Body of pancreas (tissue), 4 donors: Measurements from ENCODE around the gene KLB.

Experiments
- POLR2A ChIP-seq, 3 donors: fragments of 450-650 bp; IDR thresholded peaks; one replicate each; pipeline ENCODE4 v1.6.1; 2016; ENCODE audit warnings: antibody characterized with exemption in 3 of 3, mild to moderate bottlenecking in 2 of 3
- TF ChIP-seq, protein P1 (sequence below), 7 experiments: fragments of 450-650 bp in 4 of 7; fragments of 200-600 bp in 3 of 7; sonication (generic) in 3 of 7; IDR thresholded peaks; one replicate each; pipeline ENCODE4 v1.5.1; 2016 to 2019; ENCODE audit warnings: antibody characterized with exemption in 7 of 7

DNA sequence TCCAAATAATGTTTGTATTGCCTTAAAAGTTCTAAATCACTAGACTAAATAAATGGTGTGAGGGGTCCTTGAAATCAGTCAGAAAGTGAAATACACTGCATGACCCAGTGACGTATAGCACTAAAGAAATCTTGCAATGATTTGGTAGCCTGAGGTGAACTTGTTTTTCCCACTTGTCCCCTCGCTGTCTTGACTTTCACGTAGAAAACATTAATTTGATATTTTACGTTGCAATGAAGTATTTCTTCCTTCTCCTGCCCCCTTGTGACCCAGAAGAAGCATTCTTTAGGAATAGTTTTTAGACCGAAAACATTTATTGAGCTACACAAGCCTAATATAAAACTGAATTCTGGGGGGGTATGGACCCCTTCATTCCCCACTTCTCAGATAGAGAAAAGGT, 3.7 kb downstream of the KLB start:
- TF ChIP-seq, protein P1, sequence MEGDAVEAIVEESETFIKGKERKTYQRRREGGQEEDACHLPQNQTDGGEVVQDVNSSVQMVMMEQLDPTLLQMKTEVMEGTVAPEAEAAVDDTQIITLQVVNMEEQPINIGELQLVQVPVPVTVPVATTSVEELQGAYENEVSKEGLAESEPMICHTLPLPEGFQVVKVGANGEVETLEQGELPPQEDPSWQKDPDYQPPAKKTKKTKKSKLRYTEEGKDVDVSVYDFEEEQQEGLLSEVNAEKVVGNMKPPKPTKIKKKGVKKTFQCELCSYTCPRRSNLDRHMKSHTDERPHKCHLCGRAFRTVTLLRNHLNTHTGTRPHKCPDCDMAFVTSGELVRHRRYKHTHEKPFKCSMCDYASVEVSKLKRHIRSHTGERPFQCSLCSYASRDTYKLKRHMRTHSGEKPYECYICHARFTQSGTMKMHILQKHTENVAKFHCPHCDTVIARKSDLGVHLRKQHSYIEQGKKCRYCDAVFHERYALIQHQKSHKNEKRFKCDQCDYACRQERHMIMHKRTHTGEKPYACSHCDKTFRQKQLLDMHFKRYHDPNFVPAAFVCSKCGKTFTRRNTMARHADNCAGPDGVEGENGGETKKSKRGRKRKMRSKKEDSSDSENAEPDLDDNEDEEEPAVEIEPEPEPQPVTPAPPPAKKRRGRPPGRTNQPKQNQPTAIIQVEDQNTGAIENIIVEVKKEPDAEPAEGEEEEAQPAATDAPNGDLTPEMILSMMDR (IDR thresholded peaks at IDR 0.05) = peak in 4 of 7 experiments; percentile 22 to 38 (median 34)
- TF ChIP-seq POLR2A (IDR thresholded peaks at IDR 0.05) = no peak
